Neural cell (in vitro differentiated cells): ENCODE measurements around the gene DCUN1D3. TPM values are rescaled to one million over a fixed set of nuclear protein-coding genes. Genes with fewer than 3 reads are reported as not detected.
"Not testable (repeated sequence)": the region's sequence is repeated elsewhere in the genome, so short reads cannot be mapped to it uniquely, and the experiment has no call there.

Experiments
- H2AFZ ChIP-seq: fragments of 200-600, 300-800 bp; sonication (generic), shearing (Covaris generic); 2 replicates; pipeline ENCODE4 v1.6.0; 2014; ENCODE audit warnings: low read depth, mild to moderate bottlenecking, antibody characterized with exemption, low read length, moderate library complexity
- H3F3A ChIP-seq: fragments of 200-600 bp; shearing (Covaris generic); 2 replicates; pipeline ENCODE4 v1.6.1; 2016; ENCODE audit warnings: mild to moderate bottlenecking, moderate library complexity, mixed read lengths, antibody characterized with exemption, low read length; ENCODE audit not compliant: insufficient read depth, poor library complexity, severe bottlenecking
- H3K27ac ChIP-seq: fragments of 200-600, 300-800 bp; sonication (generic), shearing (Covaris generic); 2 replicates; pipeline ENCODE4 v1.5.1; 2014; ENCODE audit warnings: mild to moderate bottlenecking, low read length, moderate library complexity
- H3K27me3 ChIP-seq: fragments of 300-800, 200-600 bp; sonication (generic), shearing (Covaris generic); 2 replicates; pipeline ENCODE4 v1.6.0; 2014; ENCODE audit warnings: mild to moderate bottlenecking, low read depth, low read length, moderate library complexity; ENCODE audit not compliant: insufficient read depth
- H3K36me3 ChIP-seq: fragments of 300-800, 200-600 bp; sonication (generic), shearing (Covaris generic); 2 replicates; pipeline ENCODE4 v1.5.1; 2014; ENCODE audit warnings: mild to moderate bottlenecking, antibody characterized with exemption, low read length, moderate library complexity; ENCODE audit not compliant: insufficient read depth
- H3K4me2 ChIP-seq: fragments of 300-800, 200-600 bp; sonication (generic), shearing (Covaris generic); 2 replicates; pipeline ENCODE4 v1.6.0; 2014; ENCODE audit warnings: mild to moderate bottlenecking, low read length
- H3K4me3 ChIP-seq: fragments of 300-800, 200-600 bp; sonication (generic), shearing (Covaris generic); 2 replicates; pipeline ENCODE4 v1.5.1; 2014; ENCODE audit warnings: mild to moderate bottlenecking, low read length, moderate library complexity
- H3K79me2 ChIP-seq: fragments of 200-600 bp; shearing (Covaris generic); replicated peaks from 2 replicates; pipeline ENCODE4 v1.6.0; 2014; ENCODE audit warnings: mild to moderate bottlenecking, low read length, moderate library complexity; ENCODE audit not compliant: insufficient read depth
- H3K9ac ChIP-seq: fragments of 300-800, 200-600 bp; sonication (generic), shearing (Covaris generic); 2 replicates; pipeline ENCODE4 v1.6.1; 2016; ENCODE audit warnings: mild to moderate bottlenecking, low read length, mixed read lengths
- H3K9me2 ChIP-seq: fragments of 200-600 bp; shearing (Covaris generic); 2 replicates; pipeline ENCODE4 v1.6.1; 2016; ENCODE audit warnings: mild to moderate bottlenecking, low read length, mixed read lengths; ENCODE audit not compliant: insufficient read depth
- H3K9me3 ChIP-seq: fragments of 200-600, 300-800 bp; sonication (generic), shearing (Covaris generic); 2 replicates; pipeline ENCODE4 v1.6.1; 2016; ENCODE audit warnings: mild to moderate bottlenecking, mixed run types, low read length, moderate library complexity, mixed read lengths
- H4K20me1 ChIP-seq: fragments of 200-600 bp; shearing (Covaris generic); 2 replicates; pipeline ENCODE4 v1.6.1; 2016; ENCODE audit warnings: mild to moderate bottlenecking, mixed run types; ENCODE audit not compliant: insufficient read depth
- EP300 ChIP-seq: fragments of 450-650 bp; conservative IDR thresholded peaks from 2 replicates; pipeline ENCODE4 v1.6.1; 2014; ENCODE audit warnings: antibody characterized with exemption, mild to moderate bottlenecking, moderate library complexity; ENCODE audit not compliant: poor library complexity, severe bottlenecking
- EZH2 ChIP-seq: fragments of 200-600, 300-800 bp; shearing (Covaris generic), sonication (generic); IDR thresholded peaks from 2 replicates; pipeline ENCODE4 v1.6.1; 2014; ENCODE audit warnings: antibody characterized with exemption, low read length, borderline replicate concordance, mild to moderate bottlenecking; ENCODE audit not compliant: insufficient read depth, poor library complexity, severe bottlenecking
- MXI1 ChIP-seq: fragments of 450-650 bp; conservative IDR thresholded peaks from 2 replicates; pipeline ENCODE4 v1.6.1; 2014; ENCODE audit warnings: antibody characterized with exemption, mild to moderate bottlenecking; ENCODE audit not compliant: poor library complexity, severe bottlenecking
- POLR2AphosphoS5 ChIP-seq: IDR thresholded peaks from 2 replicates; pipeline ENCODE4 v1.6.1; 2012
- RAD21 ChIP-seq: fragments of 450-650 bp; conservative IDR thresholded peaks from 2 replicates; pipeline ENCODE4 v1.6.1; 2014; ENCODE audit warnings: antibody characterized with exemption, mild to moderate bottlenecking, moderate library complexity
- SMC3 ChIP-seq: fragments of 450-650 bp; conservative IDR thresholded peaks from 2 replicates; pipeline ENCODE4 v1.6.1; 2014; ENCODE audit warnings: antibody characterized with exemption, mild to moderate bottlenecking, moderate library complexity; ENCODE audit not compliant: poor library complexity
- TAF1 ChIP-seq: IDR thresholded peaks from 2 replicates; pipeline ENCODE4 v1.6.1; 2012; ENCODE audit warnings: low read depth
- polyA plus RNA-seq: library from polyadenylated mRNA; depleted of rRNA; stranded (reverse); fragments of >200 nt; gene quantifications from 2 replicates; pipeline ENCODE4 v1.2.3, GENCODE V29; 2014
- TF ChIP-seq, protein P1 (sequence below): IDR thresholded peaks from 2 replicates; pipeline ENCODE4 v1.6.1; 2012; ENCODE audit warnings: borderline replicate concordance
- TF ChIP-seq, protein P2 (sequence below): fragments of 450-650 bp; IDR thresholded peaks from 2 replicates; pipeline ENCODE4 v1.5.1; 2014; ENCODE audit warnings: antibody characterized with exemption, mild to moderate bottlenecking, moderate library complexity; ENCODE audit not compliant: poor library complexity, severe bottlenecking

DCUN1D3 gene
- polyA plus RNA-seq, 1 donor from 2014 or later: 9.2 TPM

DNA sequence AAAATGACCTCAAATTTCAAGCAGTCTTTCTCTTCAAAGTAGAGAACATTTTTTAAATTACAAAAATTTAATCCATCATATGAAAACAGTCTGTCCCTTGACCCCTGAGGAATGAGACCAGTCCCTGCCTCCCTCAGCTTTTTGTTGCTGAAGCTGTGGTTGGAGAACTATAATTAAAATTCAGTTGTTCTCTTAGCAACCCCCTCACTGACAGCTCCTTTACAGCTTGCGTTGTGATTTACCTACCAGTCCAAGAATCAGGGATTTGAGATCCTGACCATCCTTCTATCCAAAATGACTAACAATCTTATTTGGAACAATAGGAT, 30.2 kb upstream of the DCUN1D3 start:
- H3K9me3 ChIP-seq: no peaks in the 10 kb centered on the region
- peak overlapping the region; percentile 24 for H3K27ac ChIP-seq
- H4K20me1 ChIP-seq: no peaks in the 10 kb centered on the region
- no peaks in the 10 kb centered on the region for H3K79me2 ChIP-seq
- H3K9me2 ChIP-seq: no peaks in the 10 kb centered on the region
- H3K27me3 ChIP-seq: no peaks in the 10 kb centered on the region
- no peak overlapping the region for H3K4me2 ChIP-seq
- TF ChIP-seq POLR2AphosphoS5: no peak
- TF ChIP-seq, protein P1, sequence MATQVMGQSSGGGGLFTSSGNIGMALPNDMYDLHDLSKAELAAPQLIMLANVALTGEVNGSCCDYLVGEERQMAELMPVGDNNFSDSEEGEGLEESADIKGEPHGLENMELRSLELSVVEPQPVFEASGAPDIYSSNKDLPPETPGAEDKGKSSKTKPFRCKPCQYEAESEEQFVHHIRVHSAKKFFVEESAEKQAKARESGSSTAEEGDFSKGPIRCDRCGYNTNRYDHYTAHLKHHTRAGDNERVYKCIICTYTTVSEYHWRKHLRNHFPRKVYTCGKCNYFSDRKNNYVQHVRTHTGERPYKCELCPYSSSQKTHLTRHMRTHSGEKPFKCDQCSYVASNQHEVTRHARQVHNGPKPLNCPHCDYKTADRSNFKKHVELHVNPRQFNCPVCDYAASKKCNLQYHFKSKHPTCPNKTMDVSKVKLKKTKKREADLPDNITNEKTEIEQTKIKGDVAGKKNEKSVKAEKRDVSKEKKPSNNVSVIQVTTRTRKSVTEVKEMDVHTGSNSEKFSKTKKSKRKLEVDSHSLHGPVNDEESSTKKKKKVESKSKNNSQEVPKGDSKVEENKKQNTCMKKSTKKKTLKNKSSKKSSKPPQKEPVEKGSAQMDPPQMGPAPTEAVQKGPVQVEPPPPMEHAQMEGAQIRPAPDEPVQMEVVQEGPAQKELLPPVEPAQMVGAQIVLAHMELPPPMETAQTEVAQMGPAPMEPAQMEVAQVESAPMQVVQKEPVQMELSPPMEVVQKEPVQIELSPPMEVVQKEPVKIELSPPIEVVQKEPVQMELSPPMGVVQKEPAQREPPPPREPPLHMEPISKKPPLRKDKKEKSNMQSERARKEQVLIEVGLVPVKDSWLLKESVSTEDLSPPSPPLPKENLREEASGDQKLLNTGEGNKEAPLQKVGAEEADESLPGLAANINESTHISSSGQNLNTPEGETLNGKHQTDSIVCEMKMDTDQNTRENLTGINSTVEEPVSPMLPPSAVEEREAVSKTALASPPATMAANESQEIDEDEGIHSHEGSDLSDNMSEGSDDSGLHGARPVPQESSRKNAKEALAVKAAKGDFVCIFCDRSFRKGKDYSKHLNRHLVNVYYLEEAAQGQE: no peak
- no peak for TF ChIP-seq EP300
- no peak for TF ChIP-seq MXI1
- no peak for TF ChIP-seq SMC3
- no peak for TF ChIP-seq EZH2
- TF ChIP-seq, protein P2, sequence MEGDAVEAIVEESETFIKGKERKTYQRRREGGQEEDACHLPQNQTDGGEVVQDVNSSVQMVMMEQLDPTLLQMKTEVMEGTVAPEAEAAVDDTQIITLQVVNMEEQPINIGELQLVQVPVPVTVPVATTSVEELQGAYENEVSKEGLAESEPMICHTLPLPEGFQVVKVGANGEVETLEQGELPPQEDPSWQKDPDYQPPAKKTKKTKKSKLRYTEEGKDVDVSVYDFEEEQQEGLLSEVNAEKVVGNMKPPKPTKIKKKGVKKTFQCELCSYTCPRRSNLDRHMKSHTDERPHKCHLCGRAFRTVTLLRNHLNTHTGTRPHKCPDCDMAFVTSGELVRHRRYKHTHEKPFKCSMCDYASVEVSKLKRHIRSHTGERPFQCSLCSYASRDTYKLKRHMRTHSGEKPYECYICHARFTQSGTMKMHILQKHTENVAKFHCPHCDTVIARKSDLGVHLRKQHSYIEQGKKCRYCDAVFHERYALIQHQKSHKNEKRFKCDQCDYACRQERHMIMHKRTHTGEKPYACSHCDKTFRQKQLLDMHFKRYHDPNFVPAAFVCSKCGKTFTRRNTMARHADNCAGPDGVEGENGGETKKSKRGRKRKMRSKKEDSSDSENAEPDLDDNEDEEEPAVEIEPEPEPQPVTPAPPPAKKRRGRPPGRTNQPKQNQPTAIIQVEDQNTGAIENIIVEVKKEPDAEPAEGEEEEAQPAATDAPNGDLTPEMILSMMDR: no peak
- no peaks in the 10 kb centered on the region for H3F3A ChIP-seq
- no peaks in the 10 kb centered on the region for H3K36me3 ChIP-seq
- no peak overlapping the region for H2AFZ ChIP-seq
- H3K9ac ChIP-seq: no peak overlapping the region
- H3K4me3 ChIP-seq: no peak overlapping the region

DNA sequence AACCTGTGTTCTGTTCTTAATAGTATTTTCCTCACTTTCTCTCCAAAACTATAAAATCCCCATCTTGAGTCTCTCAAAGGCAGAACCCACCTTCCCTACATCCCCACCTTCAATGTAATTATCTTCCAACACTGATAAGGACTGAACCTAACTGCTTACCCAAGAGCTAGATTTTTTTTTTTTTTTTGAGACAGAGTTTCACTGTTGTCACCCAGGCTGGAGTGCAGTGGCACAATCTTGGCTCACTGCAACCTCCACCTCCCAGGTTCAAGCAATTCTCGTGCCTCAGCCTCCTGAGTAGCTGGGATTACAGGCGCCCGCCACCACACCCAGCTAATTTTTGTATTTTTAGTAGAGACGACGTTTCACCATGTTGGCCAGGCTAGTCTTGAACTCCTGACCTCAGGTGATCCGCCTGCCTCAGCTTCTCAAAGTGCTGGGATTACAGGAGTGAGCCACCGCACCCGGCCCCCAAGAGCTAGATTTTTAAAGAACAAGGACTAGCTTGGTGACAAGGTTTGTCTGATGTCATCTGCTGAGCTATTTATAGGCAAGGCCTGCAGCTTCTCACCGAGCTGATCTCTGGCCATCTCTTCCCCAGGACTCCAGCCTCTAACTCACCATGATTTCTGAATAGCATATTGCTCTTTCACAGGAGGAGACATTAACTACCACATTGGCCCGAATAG, 29.7 kb upstream of the DCUN1D3 start:
- not testable (repeated sequence) for H3K9ac ChIP-seq, H3F3A ChIP-seq

DNA sequence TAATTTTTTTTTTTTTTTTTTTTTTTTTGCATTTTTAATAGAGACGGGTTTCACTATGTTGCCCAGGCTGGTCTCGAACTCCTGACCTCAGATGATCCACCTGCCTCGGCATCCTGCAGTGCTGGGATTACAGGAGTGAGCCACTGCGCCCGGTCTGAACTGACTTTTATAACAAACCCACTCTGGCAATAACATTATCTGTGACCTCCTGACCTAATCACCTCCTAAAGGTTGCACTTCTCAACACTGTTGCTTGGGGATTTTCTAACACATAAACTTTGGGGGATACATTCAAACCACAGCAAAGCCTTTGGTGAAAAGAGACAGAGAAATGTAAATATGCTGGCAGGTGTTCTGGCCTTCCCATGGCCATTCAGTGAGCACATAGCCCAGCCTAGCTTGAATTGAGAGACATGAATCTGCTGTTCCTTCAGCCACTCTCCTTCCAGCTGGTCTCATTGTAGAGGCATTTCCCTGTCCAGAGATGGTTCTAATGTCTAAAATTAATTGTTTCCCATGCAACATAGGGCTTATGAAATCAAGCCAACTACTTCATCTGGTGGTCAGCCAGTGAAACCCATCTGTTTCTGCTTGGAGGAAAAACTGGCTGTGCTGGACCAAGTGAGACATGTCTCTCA, 28.7 kb upstream of the DCUN1D3 start:
- H3K4me2 ChIP-seq: no peak overlapping the region
- H3K27ac ChIP-seq: no peak overlapping the region

More for the DNA sequence above, 29.7 kb upstream of the DCUN1D3 start:
- H3K4me3 ChIP-seq, H2AFZ ChIP-seq, H3K79me2 ChIP-seq, H3K9me2 ChIP-seq, H3K9me3 ChIP-seq, H4K20me1 ChIP-seq, H3K36me3 ChIP-seq, H3K4me2 ChIP-seq, H3K27me3 ChIP-seq: not testable (repeated sequence)
- H3K27ac ChIP-seq: peak overlapping the region; percentile 24

More for the DNA sequence above, 28.7 kb upstream of the DCUN1D3 start:
- no peak overlapping the region for H3K9ac ChIP-seq
- no peaks in the 10 kb centered on the region for H3K79me2 ChIP-seq
- H3K36me3 ChIP-seq: no peaks in the 10 kb centered on the region
- TF ChIP-seq MXI1 (no peak), RAD21 (no peak), SMC3 (no peak), TAF1 (no peak), POLR2AphosphoS5 (no peak), EZH2 (no peak), EP300 (no peak)
- TF ChIP-seq, protein P2: no peak
- TF ChIP-seq, protein P1: no peak
- no peaks in the 10 kb centered on the region for H3K27me3 ChIP-seq
- H3F3A ChIP-seq: no peaks in the 10 kb centered on the region
- no peaks in the 10 kb centered on the region for H3K9me2 ChIP-seq
- no peaks in the 10 kb centered on the region for H3K9me3 ChIP-seq
- H4K20me1 ChIP-seq: no peaks in the 10 kb centered on the region
- H3K4me3 ChIP-seq: no peak overlapping the region
- H2AFZ ChIP-seq: no peak overlapping the region
